HCT116 (cell line): Measurements from ENCODE around the gene ZNRF2.

Experiments used
- CBX3 ChIP-seq: IDR thresholded peaks from 2 replicates; pipeline ENCODE4 v1.6.1; 2012; ENCODE audit warnings: low read depth
- CEBPB ChIP-seq: IDR thresholded peaks from 2 replicates; pipeline ENCODE4 v1.6.1; 2012; ENCODE audit warnings: low read depth
- EGR1 ChIP-seq: IDR thresholded peaks from 2 replicates; pipeline ENCODE4 v1.6.1; 2012; ENCODE audit warnings: low read depth
- EZH2 ChIP-seq: fragments of 200-600 bp; sonication (generic); IDR thresholded peaks from 2 replicates; pipeline ENCODE4 v1.6.1; 2017; ENCODE audit warnings: antibody characterized with exemption, mixed run types
- EZH2phosphoT487 ChIP-seq: fragments of 200-600 bp; IDR thresholded peaks from 2 replicates; pipeline ENCODE4 v1.6.1; 2018; ENCODE audit warnings: antibody characterized with exemption, borderline replicate concordance
- FOSL1 ChIP-seq: IDR thresholded peaks from 2 replicates; pipeline ENCODE4 v1.6.1; 2012; ENCODE audit warnings: low read depth
- POLR2A ChIP-seq: IDR thresholded peaks from 2 replicates; pipeline ENCODE4 v1.7.0; 2011; ENCODE audit warnings: borderline replicate concordance; ENCODE audit not compliant: insufficient read depth, insufficient read length; ENCODE audit errors: extremely low read depth
- POLR2AphosphoS5 ChIP-seq: IDR thresholded peaks from 2 replicates; pipeline ENCODE4 v1.6.1; 2011; ENCODE audit warnings: mild to moderate bottlenecking, low read depth, low read length, moderate library complexity
- YY1 ChIP-seq: IDR thresholded peaks from 2 replicates; pipeline ENCODE4 v1.6.1; 2011; ENCODE audit warnings: low read length, low read depth, moderate library complexity, mild to moderate bottlenecking; ENCODE audit not compliant: insufficient replicate concordance; ENCODE audit errors: extremely low read depth
- ZBTB33 ChIP-seq: IDR thresholded peaks from 2 replicates; pipeline ENCODE4 v1.6.1; 2011; ENCODE audit warnings: mild to moderate bottlenecking, low read length, moderate library complexity; ENCODE audit not compliant: insufficient replicate concordance; ENCODE audit errors: extremely low read depth
- ZNF274 ChIP-seq: fragments of 200-500 bp; sonication (Bioruptor generic); IDR thresholded peaks from 2 replicates; pipeline ENCODE4 v1.6.1; 2014; ENCODE audit warnings: mild to moderate bottlenecking, low read depth, low read length, inconsistent platforms
- TF ChIP-seq, protein P1 (sequence below), 3 experiments: fragments of 200-600 bp in 1 of 3; sonication (generic) in 1 of 3; IDR thresholded peaks in 2 of 3; conservative IDR thresholded peaks in 1 of 3; 2 replicates each; pipeline ENCODE4 v1.5.1; 2012 to 2017; ENCODE audit warnings: low read depth in 2 of 3, low read length in 2 of 3, antibody characterized with exemption in 1 of 3, borderline replicate concordance in 1 of 3, control low read depth in 1 of 3, mild to moderate bottlenecking in 1 of 3, mixed read lengths in 1 of 3, mixed run types in 1 of 3, moderate library complexity in 1 of 3; ENCODE audit not compliant: insufficient read depth in 1 of 3

GRCh38 chr7:30252885-30253795, 31.3 kb upstream of the ZNRF2 start:
- TF ChIP-seq, protein P1, sequence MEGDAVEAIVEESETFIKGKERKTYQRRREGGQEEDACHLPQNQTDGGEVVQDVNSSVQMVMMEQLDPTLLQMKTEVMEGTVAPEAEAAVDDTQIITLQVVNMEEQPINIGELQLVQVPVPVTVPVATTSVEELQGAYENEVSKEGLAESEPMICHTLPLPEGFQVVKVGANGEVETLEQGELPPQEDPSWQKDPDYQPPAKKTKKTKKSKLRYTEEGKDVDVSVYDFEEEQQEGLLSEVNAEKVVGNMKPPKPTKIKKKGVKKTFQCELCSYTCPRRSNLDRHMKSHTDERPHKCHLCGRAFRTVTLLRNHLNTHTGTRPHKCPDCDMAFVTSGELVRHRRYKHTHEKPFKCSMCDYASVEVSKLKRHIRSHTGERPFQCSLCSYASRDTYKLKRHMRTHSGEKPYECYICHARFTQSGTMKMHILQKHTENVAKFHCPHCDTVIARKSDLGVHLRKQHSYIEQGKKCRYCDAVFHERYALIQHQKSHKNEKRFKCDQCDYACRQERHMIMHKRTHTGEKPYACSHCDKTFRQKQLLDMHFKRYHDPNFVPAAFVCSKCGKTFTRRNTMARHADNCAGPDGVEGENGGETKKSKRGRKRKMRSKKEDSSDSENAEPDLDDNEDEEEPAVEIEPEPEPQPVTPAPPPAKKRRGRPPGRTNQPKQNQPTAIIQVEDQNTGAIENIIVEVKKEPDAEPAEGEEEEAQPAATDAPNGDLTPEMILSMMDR (IDR thresholded peaks at IDR 0.05 in 2 of 3, conservative IDR thresholded peaks at IDR 0.05 in 1 of 3; ENCODE audit: borderline replicate concordance in 1 of 3, insufficient read depth in 1 of 3, low read depth in 2 of 3, low read length in 2 of 3) = no peak
- TF ChIP-seq YY1 = no peak
- TF ChIP-seq ZNF274 = no peak
- TF ChIP-seq POLR2AphosphoS5 = no peak
- no peak for TF ChIP-seq EZH2phosphoT487
- no peak for TF ChIP-seq CEBPB
- TF ChIP-seq EZH2 = no peak
- TF ChIP-seq ZBTB33 = no peak
- TF ChIP-seq CBX3 = no peak
- no peak for TF ChIP-seq FOSL1
- no peak for TF ChIP-seq POLR2A
- no peak for TF ChIP-seq EGR1
